Measurements from ENCODE around the gene ARMC2. TPM values are rescaled to one million over a fixed set of nuclear protein-coding genes. Genes with fewer than 3 reads are reported as not detected.

The ARMC2 gene
- polyA plus RNA-seq, 2 of the 4 experiments (the other 2 are of a cell fraction): 2.1 to 4.9 TPM

GRCh38 chr6:109013656-109014305, 165.6 kb downstream of the ARMC2 start:
- Histone ChIP-seq H3K9me3 (no peaks in the 10 kb centered on the region), H3K27ac (no peak overlapping the region), H3K4me2 (no peak overlapping the region), H3K4me1 (no peaks in the 10 kb centered on the region), H3K4me3 (no peak overlapping the region)
- no peak for ATAC-seq
- TF ChIP-seq KDM5A (IDR thresholded peaks at IDR 0.05): no peak
- TF ChIP-seq FOSB (CRISPR knock-in tag; IDR thresholded peaks at IDR 0.05): no peak
- POLR2A ChIA-PET: no interaction called here
- FAIRE-seq: no peak
- CTCF ChIA-PET: no interaction called here
- no peak for DNase-seq (ENCODE audit: low read depth in 1 of 2, low spot score in 1 of 2)
- WGBS (ENCODE audit: missing lambda C conversion rate): 38% methylated on average over 2 of the region's 2 CpGs

GRCh38 chr6:109014606-109015005, 166.4 kb downstream of the ARMC2 start:
- DNase-seq (ENCODE audit: low read depth in 1 of 2, low spot score in 1 of 2) (no peak), ATAC-seq (no peak), FAIRE-seq (no peak)
- 59% methylated on average over 2 of the region's 2 CpGs for WGBS (ENCODE audit: missing lambda C conversion rate)
- H3K4me1 ChIP-seq: no peaks in the 10 kb centered on the region
- no peak overlapping the region for H3K4me3 ChIP-seq
- TF ChIP-seq BHLHE40 (IDR thresholded peaks at IDR 0.05; ENCODE audit: low read depth, low read length) (no peak), NPAS2 (CRISPR knock-in tag; IDR thresholded peaks at IDR 0.05; ENCODE audit: borderline replicate concordance) (no peak), MAX (IDR thresholded peaks at IDR 0.05) (no peak), MAFK (IDR thresholded peaks at IDR 0.05; ENCODE audit: partially characterized antibody) (no peak), EHMT2 (IDR thresholded peaks at IDR 0.05; ENCODE audit: low read depth) (no peak), HOXB5 (CRISPR knock-in tag; IDR thresholded peaks at IDR 0.05) (no peak), FOSB (CRISPR knock-in tag; IDR thresholded peaks at IDR 0.05) (no peak), FOSL2 (IDR thresholded peaks at IDR 0.05) (no peak), FOSL2 (CRISPR knock-in tag; IDR thresholded peaks at IDR 0.05) (no peak)
- H3K27ac ChIP-seq: no peak overlapping the region
- no peak overlapping the region for H3K4me2 ChIP-seq
- H3K9me3 ChIP-seq: no peaks in the 10 kb centered on the region
- ChIA-PET CTCF (interaction anchor here (1.0 kb wide), 1 partner anchor 59 kb away, joined by 3 read pairs; no protein-coding TSS in a partner anchor), POLR2A (no interaction called here)

- Histone ChIP-seq H3K4me2 (no peak overlapping the region), H3K4me3 (no peak overlapping the region), H3K27ac (no peak overlapping the region), H3K9me3 (no peaks in the 10 kb centered on the region), H3K4me1 (no peaks in the 10 kb centered on the region)
- TF ChIP-seq POLR2AphosphoS2 (conservative IDR thresholded peaks at IDR 0.05; ENCODE audit: low read length): no peak
- TF ChIP-seq HOXA7 (CRISPR knock-in tag; IDR thresholded peaks at IDR 0.05): no peak
- ATAC-seq: no peak
- ChIA-PET CTCF (interaction anchor here (1.0 kb wide), 1 partner anchor 58 kb away, joined by 3 read pairs; no protein-coding TSS in a partner anchor), POLR2A (no interaction called here)
- no peak for DNase-seq (ENCODE audit: low read depth in 1 of 2, low spot score in 1 of 2)
- FAIRE-seq: no peak
Observed at GRCh38 chr6:109015176-109015575, 167.0 kb downstream of the ARMC2 start.

- H3K4me2 ChIP-seq: no peak overlapping the region
Observed at GRCh38 chr6:109019911-109020310, 171.7 kb downstream of the ARMC2 start.

GRCh38 chr6:109021870-109022269, 173.6 kb downstream of the ARMC2 start:
- no peak overlapping the region for H3K4me2 ChIP-seq
- FAIRE-seq (no peak), DNase-seq (ENCODE audit: low read depth in 1 of 2, low spot score in 1 of 2) (no peak), ATAC-seq (no peak)
- ChIA-PET CTCF (no interaction called here), POLR2A (no interaction called here)
- no peak for TF ChIP-seq EHF (CRISPR knock-in tag; IDR thresholded peaks at IDR 0.05)
- no peak for TF ChIP-seq POLR2A (IDR thresholded peaks at IDR 0.05; ENCODE audit: low read length)
- no peak for TF ChIP-seq ATOH8 (CRISPR knock-in tag; IDR thresholded peaks at IDR 0.05; ENCODE audit: low read depth)
- TF ChIP-seq KDM5A (IDR thresholded peaks at IDR 0.05): no peak
- no peak for TF ChIP-seq POLR2AphosphoS2 (conservative IDR thresholded peaks at IDR 0.05; ENCODE audit: low read length)
- TF ChIP-seq ZNF302 (CRISPR knock-in tag; IDR thresholded peaks at IDR 0.05): no peak
- no peak for TF ChIP-seq MYC (IDR thresholded peaks at IDR 0.05; ENCODE audit: borderline replicate concordance, low read length)
- no peak for TF ChIP-seq JUNB (IDR thresholded peaks at IDR 0.05)
- TF ChIP-seq ZC3H11A (IDR thresholded peaks at IDR 0.05): no peak
- no peaks in the 10 kb centered on the region for H3K4me1 ChIP-seq
- WGBS (ENCODE audit: missing lambda C conversion rate): 100% methylated on average over 1 of the region's 1 CpG
- H3K4me3 ChIP-seq: no peak overlapping the region
- no peaks in the 10 kb centered on the region for H3K9me3 ChIP-seq
- no peak overlapping the region for H3K27ac ChIP-seq

More at GRCh38 chr6:109019911-109020310, 171.7 kb downstream of the ARMC2 start:
- no peak overlapping the region for H3K27ac ChIP-seq
- H3K9me3 ChIP-seq: no peaks in the 10 kb centered on the region
- DNase-seq (ENCODE audit: low read depth in 1 of 2, low spot score in 1 of 2): no peak
- CTCF ChIA-PET: no interaction called here
- TF ChIP-seq HDAC2 (IDR thresholded peaks at IDR 0.05) (no peak), FOSL2 (IDR thresholded peaks at IDR 0.05) (no peak), FOSL2 (CRISPR knock-in tag; IDR thresholded peaks at IDR 0.05) (no peak), RARB (CRISPR knock-in tag; IDR thresholded peaks at IDR 0.05) (no peak), POLR2A (IDR thresholded peaks at IDR 0.05; ENCODE audit: low read length) (no peak), GATA3 (IDR thresholded peaks at IDR 0.05; ENCODE audit: borderline replicate concordance) (no peak), FOXS1 (CRISPR knock-in tag; IDR thresholded peaks at IDR 0.05) (no peak), CEBPB (IDR thresholded peaks at IDR 0.05) (no peak), CBX2 (IDR thresholded peaks at IDR 0.05; ENCODE audit: borderline replicate concordance, low read depth) (no peak), SREBF2 (IDR thresholded peaks at IDR 0.05) (no peak), HES2 (IDR thresholded peaks at IDR 0.05) (no peak), ZNF302 (CRISPR knock-in tag; IDR thresholded peaks at IDR 0.05) (no peak), ZC3H11A (IDR thresholded peaks at IDR 0.05) (no peak), EHMT2 (IDR thresholded peaks at IDR 0.05; ENCODE audit: low read depth) (no peak), HOXB5 (CRISPR knock-in tag; IDR thresholded peaks at IDR 0.05) (no peak)
- 87% methylated on average over 1 of the region's 1 CpG for WGBS (ENCODE audit: missing lambda C conversion rate)
- no peak for ATAC-seq
- POLR2A ChIA-PET: no interaction called here
- no peaks in the 10 kb centered on the region for H3K4me1 ChIP-seq
- no peak for FAIRE-seq
- H3K4me3 ChIP-seq: no peak overlapping the region
